ENCODE measurements around the gene MARCHF5. TPM values are rescaled to one million over a fixed set of nuclear protein-coding genes. Genes with fewer than 3 reads are reported as not detected.

MARCHF5 gene
- total RNA-seq (2012; rRNA removed): 14.9 and 20.8 TPM in 2 replicates
- polyA plus RNA-seq (2012; rRNA removed): 20.3 and 30.0 TPM in 2 replicates
- polyA plus RNA-seq (2012; cell fraction: cytosol; rRNA removed): 5.3 and 8.8 TPM in 2 replicates
- polyA plus RNA-seq (2012; cell fraction: nucleus; rRNA removed; ENCODE audit: low replicate concordance): 7.7 and 26.0 TPM in 2 replicates
- Bru-seq, nascent RNA: percentile 81 among the genes with signal in this experiment
- percentile 79 among the genes with signal in this experiment for BruChase-seq, experiment 1, labeled RNA remaining after a 6-hour chase
- percentile 72 among the genes with signal in this experiment for BruChase-seq, experiment 2, labeled RNA remaining after a 2-hour chase
- long read RNA-seq, transcript MARCH5-201 (6 exons, 3,926 nt): major isoform, 64 of 84 reads
- long read RNA-seq, partial matches to known transcripts: 13 of 84 reads
- long read RNA-seq, other reads (novel, unspliced or antisense): 7 of 84 reads

- 0% methylated on average over 15 of the region's 79 CpGs; no CpG with 5 or more reads in 1 of the 2 experiments for WGBS, 2 experiments (ENCODE audit: extremely low coverage in 2 of 2, insufficient read length in 1 of 2)
- in situ Hi-C loops (cut with MboI; ENCODE audit: low sequenced_read_pairs): no loop called here
- POLR2A ChIA-PET (ENCODE audit: unreplicated experiment): no interaction called here
- TF ChIP-seq MAFK (IDR thresholded peaks at IDR 0.05; ENCODE audit: low read depth, low read length) (no peak), MXI1 (IDR thresholded peaks at IDR 0.05; ENCODE audit: borderline replicate concordance, low read depth, low read length) (peak; percentile 34; the same call in 1 of the 2 replicates), RAD21 (IDR thresholded peaks at IDR 0.05; ENCODE audit: low read length) (peak; percentile 64), POLR2A (IDR thresholded peaks at IDR 0.05; ENCODE audit: low read depth, low read length) (peak; percentile 70), USF2 (IDR thresholded peaks at IDR 0.05; ENCODE audit: low read depth, low read length) (no peak), BHLHE40 (IDR thresholded peaks at IDR 0.05; ENCODE audit: low read depth, low read length) (no peak), SMC3 (IDR thresholded peaks at IDR 0.05; ENCODE audit: low read depth, low read length) (peak; percentile 62), RFX5 (IDR thresholded peaks at IDR 0.05; ENCODE audit: low read depth, low read length) (no peak), MAZ (IDR thresholded peaks at IDR 0.05; ENCODE audit: borderline replicate concordance, low read depth, low read length) (no peak; the same call in 1 of the 2 replicates), CTCF (conservative IDR thresholded peaks at IDR 0.05; ENCODE audit: low read depth, low read length) (peak; percentile 69), ELK1 (IDR thresholded peaks at IDR 0.05; ENCODE audit: borderline replicate concordance, low read depth, low read length) (no peak)
Measured at GRCh38 chr10:92290837-92291615, at the start of gene MARCHF5, which contains the start of gene CPEB3. Gene MARCHF5, plus strand, starts transcription at chr10:92291167. Its CDS starts 328 bp downstream, at chr10:92291495. Gene CPEB3, minus strand, starts transcription at chr10:92291078. Its CDS starts 50,728 bp downstream, at chr10:92240350.

More at GRCh38 chr10:92290837-92291615, at the start of gene MARCHF5, which contains the start of gene CPEB3:
- H3K79me1 ChIP-seq (ENCODE audit: low read depth in 1 of 2, low read length in 2 of 2): peaks cover 14 to 41% of the 10 kb centered on the region in 2 experiments
- H3K36me3 ChIP-seq (ENCODE audit: control insufficient read depth, insufficient read depth, low read length): peaks cover 3% of the 10 kb centered on the region; the same call in 1 of the 2 replicates
- no peak within 1 kb of the TSS; the same call in 1 of the 2 replicates for H2BK20ac ChIP-seq (ENCODE audit: low read depth, low read length)
- 0 out of 2 replicates have a peak within 1 kb of the TSS, but pooled peaks have one; percentile 20 for H2AK5ac ChIP-seq (ENCODE audit: low read depth, low read length)
- no TSS peak for BruUV-seq (replicated peaks)
- H2BK5ac ChIP-seq (ENCODE audit: low read depth, low read length, poor library complexity, severe bottlenecking): peak within 1 kb of the TSS; percentile 63
- H3K9me3 ChIP-seq (ENCODE audit: control insufficient read depth, insufficient read depth, low read length): no peaks in the 10 kb centered on the region
- H4K91ac ChIP-seq (ENCODE audit: insufficient read depth, low read depth, low read length): peak within 1 kb of the TSS; percentile 82
- H3K56ac ChIP-seq (ENCODE audit: extremely low read depth, insufficient read depth, low read length): peak within 1 kb of the TSS; percentile 32; the same call in 1 of the 2 replicates
- peak within 1 kb of the TSS; percentile 98 for H2AFZ ChIP-seq (replicated peaks; ENCODE audit: low read length, poor library complexity)
- peak; percentile 94 for DNase-seq
- dilution Hi-C loops (cut with HindIII; ENCODE audit: low sequenced_read_pairs, unreplicated experiment): no loop called here
- peak within 1 kb of the TSS; percentile 10 to 71; a peak in 2 of 4 replicates for H4K8ac ChIP-seq (ENCODE audit: low read depth in 2 of 2, low read length in 2 of 2)
- H3K4me2 ChIP-seq (ENCODE audit: low read depth, low read length): peak within 1 kb of the TSS; percentile 85
- H3K4me1 ChIP-seq (ENCODE audit: control insufficient read depth, insufficient read depth, low read length): peaks cover 5% of the 10 kb centered on the region
- no peaks in the 10 kb centered on the region for H3K9me1 ChIP-seq (ENCODE audit: insufficient read depth, low read length)
- H3K23ac ChIP-seq (ENCODE audit: low read depth, low read length): peak within 1 kb of the TSS; percentile 75
- CTCF ChIA-PET: interaction anchor here (0.7 to 1.8 kb wide), 4 partner anchors 24 to 187 kb away, joined by 3 to 5 read pairs (median 3); no protein-coding TSS in a partner anchor
- peak within 1 kb of the TSS; percentile 75 for H2BK120ac ChIP-seq (ENCODE audit: low read depth, low read length)
- peak; percentile 98 for ATAC-seq (ENCODE audit: low read depth)
- H3K4me3 ChIP-seq (ENCODE audit: insufficient read depth, low read depth, low read length): peak within 1 kb of the TSS; percentile 76
- peak within 1 kb of the TSS; percentile 20; the same call in 1 of the 2 replicates for H3K18ac ChIP-seq (ENCODE audit: low read depth, low read length)
- H4K5ac ChIP-seq (ENCODE audit: low read depth, low read length): peak within 1 kb of the TSS; percentile 28
- H3K27me3 ChIP-seq (ENCODE audit: control insufficient read depth, insufficient read depth, low read length): no peaks in the 10 kb centered on the region
- H3K9ac ChIP-seq (ENCODE audit: low read depth, low read length): peak within 1 kb of the TSS; percentile 83
- H3K14ac ChIP-seq (replicated peaks; ENCODE audit: low read depth, low read length): peak within 1 kb of the TSS; percentile 73
- intact Hi-C loops (cut with micrococcal nuclease): loop anchor here (1.0 to 5.0 kb wide), 4 partner anchors 51 to 204 kb away; no protein-coding TSS in a partner anchor
- peak within 1 kb of the TSS; percentile 89 for H2AK9ac ChIP-seq (replicated peaks; ENCODE audit: low read depth, low read length, poor library complexity)
- peak within 1 kb of the TSS; percentile 79 for H3K27ac ChIP-seq (ENCODE audit: insufficient read depth, low read length)
- H4K20me1 ChIP-seq (ENCODE audit: insufficient read depth, low read length): peaks cover 20% of the 10 kb centered on the region
- peak within 1 kb of the TSS; percentile 77 for H3K4ac ChIP-seq (ENCODE audit: low read depth, low read length)
- H2BK15ac ChIP-seq (ENCODE audit: low read depth, low read length): no peak within 1 kb of the TSS
